ENCODE data around the gene C15orf62. TPM values are rescaled to one million over a fixed set of nuclear protein-coding genes. Genes with fewer than 3 reads are reported as not detected.

The C15orf62 gene, protein sequence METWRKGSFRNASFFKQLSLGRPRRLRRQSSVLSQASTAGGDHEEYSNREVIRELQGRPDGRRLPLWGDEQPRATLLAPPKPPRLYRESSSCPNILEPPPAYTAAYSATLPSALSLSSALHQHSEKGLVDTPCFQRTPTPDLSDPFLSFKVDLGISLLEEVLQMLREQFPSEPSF
- 0.53 and 0.63 TPM in 2 replicates for total RNA-seq

DNA sequence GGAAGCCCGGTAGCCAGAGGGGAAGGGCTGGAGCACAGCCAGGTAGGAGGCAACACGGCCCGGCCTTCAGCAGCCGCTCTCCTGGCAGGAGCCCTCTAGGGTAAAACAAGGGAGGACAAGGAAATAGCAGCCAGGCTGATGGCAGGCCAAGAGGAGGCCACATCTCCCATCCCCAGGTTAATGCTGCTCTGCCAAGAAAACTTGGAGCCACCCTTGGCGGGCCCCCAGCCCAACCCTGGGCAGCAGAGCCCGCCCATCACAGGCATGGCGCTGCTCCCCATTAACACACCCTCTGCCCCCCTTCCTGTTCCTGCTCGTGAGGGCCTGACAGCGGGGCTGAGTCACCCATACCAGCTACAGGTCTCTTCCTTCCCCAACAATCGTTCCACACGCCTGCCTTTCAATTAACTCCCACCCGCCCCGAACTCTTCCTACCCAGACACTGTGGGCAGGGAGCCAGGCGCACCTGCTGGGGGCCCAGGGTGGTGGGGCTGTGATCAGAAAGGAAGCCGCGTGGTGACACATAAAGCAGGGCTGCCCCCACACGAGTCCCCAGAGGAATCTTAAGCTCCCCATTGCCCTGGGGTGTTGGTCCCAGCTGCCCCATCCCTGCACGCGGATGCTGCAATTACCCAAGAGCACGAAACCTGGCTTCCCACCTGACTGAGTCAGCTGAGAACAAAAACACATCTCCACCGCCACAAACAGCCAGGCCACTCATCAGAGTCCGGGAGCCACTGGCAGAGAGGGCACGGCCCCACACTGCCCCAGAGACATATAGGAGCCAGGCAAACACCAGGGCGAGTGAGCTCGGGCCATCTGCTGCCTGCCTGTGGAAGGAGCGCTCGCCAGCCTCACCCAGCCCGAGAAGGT is at the start of gene C15orf62:
TSS of gene C15orf62 (plus strand) at position 707 of the 873 bp plus-strand sequence. CDS start 516 bp downstream, outside the sequence.
- DNase-seq (ENCODE audit: low read depth, low spot score), result no peak

DNA sequence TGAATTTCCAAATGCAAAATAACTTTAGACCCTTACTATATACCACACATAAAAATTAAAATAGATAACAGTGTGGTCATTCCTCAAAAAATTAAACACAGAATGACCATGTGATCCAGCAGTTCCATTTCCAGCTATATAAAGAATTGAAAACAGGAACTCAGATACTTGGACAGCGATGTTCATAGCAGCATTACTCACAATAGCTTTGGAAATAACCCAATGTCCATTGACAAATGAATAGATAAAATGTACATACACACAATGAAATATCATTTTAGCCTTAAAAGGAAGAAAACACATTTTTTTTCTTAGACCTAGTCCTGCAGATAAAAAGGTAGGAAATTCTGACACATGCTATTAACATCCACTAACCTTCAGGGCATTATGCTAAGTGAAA is 48.1 kb upstream of the C15orf62 start:
- peak; percentile 66 for DNase-seq (ENCODE audit: low read depth, low spot score)

DNA sequence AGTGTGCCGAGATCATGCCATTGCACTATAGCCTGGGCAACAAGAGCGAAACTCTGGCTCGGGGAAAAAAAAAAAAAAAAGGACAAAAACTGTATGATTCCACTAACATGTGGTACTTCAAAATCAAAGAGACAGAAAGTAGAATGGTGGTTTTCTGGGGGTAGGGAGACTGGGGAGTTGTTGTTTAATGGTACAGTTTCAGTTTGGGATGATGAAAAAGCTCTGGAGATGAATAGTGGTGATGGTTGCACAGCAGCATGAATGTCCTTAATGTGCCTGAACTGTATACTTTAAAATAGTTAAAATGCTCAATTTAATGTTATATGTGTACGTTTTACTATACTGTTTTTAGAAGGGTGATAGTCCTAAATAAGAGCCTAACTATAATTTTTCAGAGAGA is 47.4 kb upstream of the C15orf62 start:
- DNase-seq (ENCODE audit: low read depth, low spot score), result no peak

DNA sequence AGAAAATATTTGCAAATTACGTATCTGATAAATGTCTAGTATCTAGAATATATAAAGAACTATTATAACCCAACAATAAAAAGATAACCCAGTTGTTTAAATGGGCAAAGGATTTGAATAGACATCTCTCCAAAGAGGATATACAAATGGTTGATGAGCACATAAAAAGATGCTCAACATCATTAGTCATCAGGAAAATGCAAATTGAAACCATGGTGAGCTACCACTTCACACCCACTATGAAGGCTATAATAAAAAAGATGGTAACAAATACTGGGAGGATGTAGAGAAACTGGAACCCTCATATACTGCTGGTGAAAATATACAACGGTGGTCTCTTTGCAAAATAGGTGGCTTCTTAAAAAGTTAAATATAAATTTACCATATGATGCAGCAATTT is 46.8 kb upstream of the C15orf62 start:
- DNase-seq (ENCODE audit: low read depth, low spot score), result no peak

- DNase-seq (ENCODE audit: low read depth, low spot score), result no peak
Observed at GRCh38 chr15:40723919-40724318, 45.9 kb upstream of the C15orf62 start.

- DNase-seq (ENCODE audit: low read depth, low spot score), result peak; percentile 41
Observed at GRCh38 chr15:40731034-40731433, 38.7 kb upstream of the C15orf62 start.

DNA sequence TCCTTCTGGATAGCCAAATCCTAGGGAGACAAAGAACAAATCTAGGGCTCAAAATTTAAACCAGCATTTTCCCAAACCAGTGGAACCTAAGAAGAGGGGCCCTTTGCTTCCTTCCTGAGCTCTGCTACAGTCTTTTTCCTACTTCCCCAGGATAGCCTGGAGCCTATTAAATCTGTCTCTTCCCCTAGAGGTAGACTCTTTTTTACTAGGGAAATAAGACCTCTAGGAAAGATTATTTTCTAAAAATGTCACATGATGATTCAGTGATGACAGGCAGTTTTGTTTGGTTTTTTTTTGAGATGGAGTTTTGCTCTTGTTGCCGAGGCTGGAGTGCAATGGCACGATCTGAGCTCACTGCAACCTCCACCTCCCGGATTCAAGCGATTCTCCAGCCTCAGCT is 33.2 kb upstream of the C15orf62 start:
- DNase-seq (ENCODE audit: low read depth, low spot score), result no peak

- no peak for DNase-seq (ENCODE audit: low read depth, low spot score)
Observed at GRCh38 chr15:40737048-40737447, 32.7 kb upstream of the C15orf62 start.

DNA sequence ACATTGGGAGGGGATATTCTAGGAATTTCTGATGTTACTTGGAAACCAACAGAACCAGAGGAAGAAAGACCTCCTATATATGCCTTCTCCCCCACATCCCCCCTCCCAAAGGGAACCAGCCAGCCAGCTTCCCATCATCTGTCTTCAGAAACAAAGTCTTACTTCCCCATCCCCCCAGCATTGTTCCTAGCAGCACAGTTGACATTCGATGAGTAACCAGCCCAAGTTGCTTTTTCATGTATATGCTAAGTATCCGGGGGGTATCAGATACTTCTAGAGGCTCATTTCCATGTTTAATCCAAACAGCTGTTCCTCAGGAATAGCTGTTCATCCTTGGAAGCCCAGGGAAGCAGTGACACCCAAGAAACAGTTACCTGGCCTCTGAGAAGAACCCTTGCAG is 30.7 kb upstream of the C15orf62 start:
- no peak for DNase-seq (ENCODE audit: low read depth, low spot score)

DNA sequence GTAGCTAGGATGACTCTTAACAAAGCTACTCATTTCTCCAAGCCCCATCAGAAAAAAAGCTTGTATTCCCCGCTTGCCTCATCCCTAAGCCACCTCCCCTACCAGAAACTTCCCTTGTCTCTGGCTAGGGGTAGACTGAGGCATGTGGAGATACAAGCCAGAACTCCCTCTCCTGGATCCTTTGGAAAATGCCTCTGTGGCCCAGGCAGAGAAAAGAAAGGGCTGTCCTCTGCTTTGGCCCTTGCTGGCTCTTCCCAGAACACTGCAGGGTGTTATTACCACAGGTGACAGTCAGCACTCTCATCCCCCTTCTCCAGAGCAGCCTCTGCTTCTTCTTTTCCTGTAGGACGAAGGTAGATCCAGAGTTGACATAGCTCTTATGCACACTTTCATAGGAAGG is 29.9 kb upstream of the C15orf62 start:
- DNase-seq (ENCODE audit: low read depth, low spot score), result no peak

DNA sequence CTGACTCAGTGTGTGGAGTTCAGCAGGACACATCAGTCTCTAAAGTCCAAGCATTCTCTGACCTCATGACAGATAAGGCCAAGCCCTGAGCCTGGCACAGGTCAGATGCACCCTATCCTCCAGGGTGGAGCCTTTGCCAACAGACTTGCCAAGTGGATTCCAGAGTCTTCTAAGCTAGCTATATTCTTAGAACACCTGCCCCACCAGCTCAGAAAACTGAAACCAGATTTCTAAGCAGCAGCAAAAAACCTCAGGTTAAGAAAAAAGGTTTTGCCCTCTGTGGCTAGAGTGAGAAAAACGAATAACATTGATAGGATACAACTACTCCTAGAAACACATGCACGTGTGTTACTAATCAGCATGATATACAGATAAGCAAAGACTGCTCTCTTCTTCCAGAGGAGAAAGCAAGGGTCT is 26.3 kb upstream of the C15orf62 start:
- DNase-seq (ENCODE audit: low read depth, low spot score), result no peak

GRCh38 chr15:40743921-40744814 is 25.6 kb upstream of the C15orf62 start:
- DNase-seq (ENCODE audit: low read depth, low spot score), result no peak

DNA sequence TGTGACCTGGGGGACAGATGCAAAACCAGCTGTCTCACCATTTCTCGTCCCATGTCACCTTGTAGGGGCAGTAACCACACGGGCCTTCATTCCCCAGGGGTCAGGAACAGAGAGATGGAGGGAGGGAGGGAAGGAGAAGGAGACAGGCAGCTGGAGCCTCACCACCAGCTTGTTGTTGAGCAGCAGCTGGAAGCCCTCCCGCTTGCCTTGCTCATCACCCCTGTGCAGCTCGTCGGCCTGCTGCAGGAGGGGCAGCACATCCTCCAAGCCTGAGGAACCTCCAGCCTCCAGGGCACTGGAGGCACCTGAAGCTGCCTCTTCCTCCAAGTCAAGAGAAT is 25.0 kb upstream of the C15orf62 start:
- DNase-seq (ENCODE audit: low read depth, low spot score), result no peak

- DNase-seq (ENCODE audit: low read depth, low spot score), result no peak
Observed at GRCh38 chr15:40746916-40747418, 22.8 kb upstream of the C15orf62 start.

GRCh38 chr15:40747685-40748631 is 21.8 kb upstream of the C15orf62 start:
- no peak for DNase-seq (ENCODE audit: low read depth, low spot score)

- DNase-seq (ENCODE audit: low read depth, low spot score), result no peak
Observed at GRCh38 chr15:40749151-40749630, 20.6 kb upstream of the C15orf62 start.

DNA sequence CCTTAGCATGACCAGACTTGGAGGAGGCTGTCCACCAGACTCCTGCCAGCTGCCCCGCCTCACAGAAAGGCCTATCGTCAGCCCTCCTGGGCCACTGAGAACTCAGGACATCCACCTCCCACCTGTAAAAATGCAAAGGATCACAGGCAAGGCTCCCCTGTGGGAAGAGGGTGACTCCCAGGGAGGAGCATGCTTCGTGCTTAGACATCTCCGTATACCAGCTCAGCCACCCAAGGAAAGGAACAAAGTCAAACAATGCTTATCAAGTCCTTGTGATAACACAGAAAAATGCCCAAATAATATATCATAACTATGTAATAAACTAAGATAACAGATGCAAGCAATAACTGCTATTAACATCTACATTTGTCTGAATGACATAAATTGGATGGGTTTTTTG is 18.9 kb upstream of the C15orf62 start:
- DNase-seq (ENCODE audit: low read depth, low spot score), result no peak

- no peak for DNase-seq (ENCODE audit: low read depth, low spot score)
Observed at GRCh38 chr15:40751745-40752144, 18.0 kb upstream of the C15orf62 start.

GRCh38 chr15:40754574-40754882 is 15.3 kb upstream of the C15orf62 start:
- no peak for DNase-seq (ENCODE audit: low read depth, low spot score)

GRCh38 chr15:40754883-40755811 is 14.6 kb upstream of the C15orf62 start, which contains the start of gene RMDN3:
Gene RMDN3, minus strand, starts transcription at chr15:40755254. Its CDS starts 471 bp downstream, at chr15:40754783.
- DNase-seq (ENCODE audit: low read depth, low spot score), result peak; percentile 59
